OCI-LY7 (cell line): Measurements from ENCODE around the gene RPS15. TPM values are rescaled to one million over a fixed set of nuclear protein-coding genes. Genes with fewer than 3 reads are reported as not detected.
A peak's percentile ranks its signal among the peaks of the same experiment; 100 is the strongest.

Experiments
- BruUV-seq: library from RNA; stranded (reverse); fragments of 400-500 nt; replicated peaks from 2 replicates; lab custom pipeline; 2021; lab: Mats Ljungman, UMichigan
- CTCF ChIA-PET: fragments of 300-600 bp; sonication (Branson Sonifier 250); formaldehyde crosslinking; loops from one replicate; lab custom pipeline; 2022; ENCODE audit warnings: antibody characterized with exemption; ENCODE audit not compliant: unreplicated experiment; lab: Charles Lee
- POLR2A ChIA-PET: fragments of 300-600 bp; sonication (Branson Sonifier 250); formaldehyde crosslinking; loops from one replicate; lab custom pipeline; 2022; ENCODE audit warnings: antibody characterized with exemption; lab: Charles Lee
- DNase-seq: peaks from one replicate; pipeline ENCODE4 v3.0.0-alpha.2; 2015; ENCODE audit warnings: low spot score
- H2AFZ ChIP-seq: fragments of 200-600 bp; sonication (generic), shearing (Covaris generic); 2 replicates; pipeline ENCODE4 v1.6.1; 2014; ENCODE audit warnings: mild to moderate bottlenecking, antibody characterized with exemption, low read length, moderate library complexity
- H3K27ac ChIP-seq: fragments of 200-600 bp; sonication (generic); 2 replicates; pipeline ENCODE4 v1.5.1; 2014; ENCODE audit warnings: mixed run types, low read depth, mild to moderate bottlenecking, moderate library complexity, low read length, inconsistent platforms; ENCODE audit not compliant: poor library complexity, severe bottlenecking
- H3K36me3 ChIP-seq: fragments of 200-600 bp; sonication (generic); 2 replicates; pipeline ENCODE4 v1.6.1; 2014; ENCODE audit warnings: mild to moderate bottlenecking, antibody characterized with exemption, low read length, moderate library complexity, mixed read lengths; ENCODE audit not compliant: insufficient read depth
- H3K4me1 ChIP-seq: fragments of 200-600 bp; sonication (generic); 2 replicates; pipeline ENCODE4 v1.5.1; 2014; ENCODE audit warnings: mild to moderate bottlenecking, low read length; ENCODE audit not compliant: insufficient read depth, poor library complexity, severe bottlenecking
- H3K4me2 ChIP-seq: fragments of 200-600 bp; sonication (generic); 2 replicates; pipeline ENCODE4 v1.6.1; 2014; ENCODE audit warnings: mild to moderate bottlenecking, low read length
- H3K4me3 ChIP-seq: fragments of 200-600 bp; sonication (generic); 2 replicates; pipeline ENCODE4 v1.5.1; 2014; ENCODE audit warnings: mild to moderate bottlenecking, low read depth, low read length; ENCODE audit not compliant: poor library complexity, severe bottlenecking
- H3K79me2 ChIP-seq: fragments of 200-600 bp; sonication (generic); 2 replicates; pipeline ENCODE4 v1.6.1; 2016; ENCODE audit warnings: low read depth, mild to moderate bottlenecking, low read length, moderate library complexity, mixed read lengths; ENCODE audit not compliant: insufficient read depth
- H3K9me2 ChIP-seq: fragments of 200-600 bp; sonication (generic); 2 replicates; pipeline ENCODE4 v1.6.1; 2016; ENCODE audit warnings: mild to moderate bottlenecking, low read length, mixed read lengths; ENCODE audit not compliant: insufficient read depth
- H3K9me3 ChIP-seq: fragments of 200-600 bp; sonication (generic); 2 replicates; pipeline ENCODE4 v1.6.1; 2014; ENCODE audit warnings: mild to moderate bottlenecking, mixed run types, low read length, mixed read lengths
- H4K20me1 ChIP-seq: fragments of 200-600 bp; sonication (generic); 2 replicates; pipeline ENCODE4 v1.6.1; 2014; ENCODE audit warnings: mild to moderate bottlenecking, antibody characterized with exemption, low read length, moderate library complexity, mixed read lengths; ENCODE audit not compliant: insufficient read depth
- EZH2phosphoT487 ChIP-seq: fragments of 200-600 bp; sonication (generic); IDR thresholded peaks from 2 replicates; pipeline ENCODE4 v1.6.1; 2018; ENCODE audit warnings: low read depth, borderline replicate concordance, mild to moderate bottlenecking, mixed run types, antibody characterized with exemption, low read length, moderate library complexity, mixed read lengths
- intact Hi-C: fragments of 100-400 bp; cut with micrococcal nuclease; formaldehyde crosslinking; loops from one replicate; pipeline ENCODE4 v1.10.0; 2022; ENCODE audit not compliant: unreplicated experiment
- total RNA-seq, 2 experiments: library from RNA; depleted of rRNA in 1 of 2; stranded (reverse); fragments of >200 nt in 1 of 2; shearing (Covaris generic) in 1 of 2; gene quantifications; 2 replicates each; pipeline ENCODE4 v1.2.3, GENCODE V29; 2014 to 2022
- TF ChIP-seq, protein P1 (sequence below): fragments of 200-600 bp; sonication (generic); conservative IDR thresholded peaks from 2 replicates; pipeline ENCODE4 v1.5.1; 2014; ENCODE audit warnings: mild to moderate bottlenecking, antibody characterized with exemption, low read length, moderate library complexity, mixed read lengths

RPS15 gene
- total RNA-seq, 2 experiments from 2014 or later: 1,860 to 2,068 TPM

DNA sequence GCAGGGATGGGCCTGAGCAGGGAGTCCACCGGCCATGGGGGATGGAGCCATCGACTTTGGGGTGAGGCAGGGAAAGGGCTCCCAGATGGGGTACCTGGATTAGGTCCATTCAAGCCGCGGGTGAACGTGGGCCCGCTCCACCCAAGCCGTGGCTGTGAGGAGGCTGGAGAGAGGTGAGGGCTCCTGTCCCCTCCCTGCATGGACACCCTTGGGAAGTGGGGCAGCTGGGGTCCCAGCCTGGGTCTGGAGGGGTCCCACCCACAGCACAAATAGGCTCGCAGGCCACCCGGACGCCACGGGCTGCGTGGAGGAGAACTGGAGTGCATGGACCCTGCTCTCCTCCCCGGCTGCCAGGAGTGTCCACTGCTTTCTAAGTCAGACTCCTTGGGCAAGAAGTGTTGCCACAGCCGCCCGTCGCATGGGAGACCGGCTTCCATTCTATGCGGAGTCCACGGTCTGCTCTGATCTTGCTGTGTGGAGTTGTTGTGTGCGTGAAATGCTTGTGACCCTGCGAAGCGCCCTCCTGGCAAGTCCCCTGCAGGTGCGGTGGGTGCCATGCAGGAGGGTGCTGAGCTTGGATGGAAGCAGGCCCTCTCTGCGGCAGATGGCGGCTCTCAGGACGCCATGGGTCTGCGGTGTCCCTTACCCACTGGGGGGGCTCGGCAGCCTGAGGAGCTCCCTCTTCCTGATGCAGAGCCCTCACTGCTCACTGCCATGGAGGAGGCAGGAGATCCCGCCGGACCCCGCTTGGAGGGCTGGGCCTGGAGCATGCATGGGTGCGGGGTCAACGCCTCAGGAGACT lies 28.8 kb upstream of the RPS15 start:
- BruUV-seq: no TSS peak
- CTCF ChIA-PET: interaction anchor here (0.6 kb wide), 1 partner anchor 152 kb away, joined by 4 read pairs; no protein-coding TSS in a partner anchor

DNA sequence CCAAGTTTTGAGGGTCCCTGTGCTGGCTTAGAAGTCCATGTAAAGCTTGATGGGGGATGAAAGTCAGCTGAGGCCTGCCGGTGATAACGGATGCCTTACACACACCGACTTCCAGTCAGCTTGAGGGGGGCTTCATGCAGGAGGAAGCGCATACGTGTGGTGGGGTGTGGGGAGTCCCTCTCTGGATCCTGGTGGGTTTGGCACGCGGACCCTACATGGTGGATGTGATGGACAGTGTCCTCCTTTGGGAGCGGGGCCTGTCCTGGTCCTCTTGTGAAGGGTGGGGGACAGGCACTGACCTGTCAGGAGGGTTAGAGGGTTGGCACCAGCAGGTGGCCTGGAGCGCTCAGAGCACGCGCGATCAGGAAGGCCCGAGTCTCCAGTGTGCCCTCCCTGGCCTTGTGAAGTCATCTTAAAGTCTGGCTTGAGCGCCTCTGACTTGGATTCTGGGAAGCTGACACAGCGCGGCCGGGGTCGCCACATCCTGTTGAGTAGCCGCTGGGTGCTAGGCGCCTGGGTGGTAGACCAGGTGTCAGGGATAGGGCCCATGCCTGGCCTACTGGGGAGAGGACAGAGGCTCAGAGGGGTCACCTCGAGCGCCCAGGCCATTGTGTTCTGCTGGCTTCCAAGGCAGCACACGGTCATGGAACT lies 27.9 kb upstream of the RPS15 start:
- H3K4me1 ChIP-seq: peaks cover 21% of the 10 kb centered on the region
- H3K79me2 ChIP-seq: peaks cover 76% of the 10 kb centered on the region
- H4K20me1 ChIP-seq: peaks cover 27% of the 10 kb centered on the region
- H3K4me3 ChIP-seq: peak overlapping the region; percentile 100
- CTCF ChIA-PET: interaction anchor here (0.6 kb wide), 1 partner anchor 152 kb away, joined by 4 read pairs; no protein-coding TSS in a partner anchor
- H2AFZ ChIP-seq: no peak overlapping the region
- intact Hi-C loops: no loop called here
- DNase-seq: no peak
- no peaks in the 10 kb centered on the region for H3K9me3 ChIP-seq
- no peak overlapping the region for H3K27ac ChIP-seq
- peak overlapping the region; percentile 99 for H3K4me2 ChIP-seq
- TF ChIP-seq EZH2phosphoT487: no peak
- TF ChIP-seq, protein P1, sequence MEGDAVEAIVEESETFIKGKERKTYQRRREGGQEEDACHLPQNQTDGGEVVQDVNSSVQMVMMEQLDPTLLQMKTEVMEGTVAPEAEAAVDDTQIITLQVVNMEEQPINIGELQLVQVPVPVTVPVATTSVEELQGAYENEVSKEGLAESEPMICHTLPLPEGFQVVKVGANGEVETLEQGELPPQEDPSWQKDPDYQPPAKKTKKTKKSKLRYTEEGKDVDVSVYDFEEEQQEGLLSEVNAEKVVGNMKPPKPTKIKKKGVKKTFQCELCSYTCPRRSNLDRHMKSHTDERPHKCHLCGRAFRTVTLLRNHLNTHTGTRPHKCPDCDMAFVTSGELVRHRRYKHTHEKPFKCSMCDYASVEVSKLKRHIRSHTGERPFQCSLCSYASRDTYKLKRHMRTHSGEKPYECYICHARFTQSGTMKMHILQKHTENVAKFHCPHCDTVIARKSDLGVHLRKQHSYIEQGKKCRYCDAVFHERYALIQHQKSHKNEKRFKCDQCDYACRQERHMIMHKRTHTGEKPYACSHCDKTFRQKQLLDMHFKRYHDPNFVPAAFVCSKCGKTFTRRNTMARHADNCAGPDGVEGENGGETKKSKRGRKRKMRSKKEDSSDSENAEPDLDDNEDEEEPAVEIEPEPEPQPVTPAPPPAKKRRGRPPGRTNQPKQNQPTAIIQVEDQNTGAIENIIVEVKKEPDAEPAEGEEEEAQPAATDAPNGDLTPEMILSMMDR: no peak
- H3K9me2 ChIP-seq: no peaks in the 10 kb centered on the region
- POLR2A ChIA-PET: no interaction called here
- BruUV-seq: no TSS peak
- peaks cover 67% of the 10 kb centered on the region for H3K36me3 ChIP-seq

More for the DNA sequence above, 28.8 kb upstream of the RPS15 start:
- no peak for DNase-seq
- peaks cover 60% of the 10 kb centered on the region for H3K36me3 ChIP-seq
- intact Hi-C loops: loop anchor here (5.0 kb wide), 1 partner anchor 387 kb away; the partner anchor contains the start of genes RNU6-2 and TMEM259
- no peaks in the 10 kb centered on the region for H3K9me3 ChIP-seq
- H4K20me1 ChIP-seq: peaks cover 27% of the 10 kb centered on the region
- peaks cover 67% of the 10 kb centered on the region for H3K79me2 ChIP-seq
- no peaks in the 10 kb centered on the region for H3K9me2 ChIP-seq
- POLR2A ChIA-PET: no interaction called here
- H3K27ac ChIP-seq: no peak overlapping the region
- peaks cover 21% of the 10 kb centered on the region for H3K4me1 ChIP-seq
- no peak overlapping the region for H2AFZ ChIP-seq
- TF ChIP-seq, protein P1: no peak
- peak overlapping the region; percentile 99 for H3K4me2 ChIP-seq
- H3K4me3 ChIP-seq: peak overlapping the region; percentile 100
